Activated T-cell treated with anti-CD3 and anti-CD28 coated beads, Interleukin-2, amount 50 U/mL, for 72 hours (primary cell): Measurements from ENCODE around the gene PPP1R14B. TPM values are rescaled to one million over a fixed set of nuclear protein-coding genes. Genes with fewer than 3 reads are reported as not detected.

Experiments
- ATAC-seq, 2 donors: fragments of 150-1000 bp; cut with Tn5 transposase; replicated peaks in 1 of 2; 2 replicates each; pipeline ENCODE4 v1.10.0; 2021; ENCODE audit warnings: moderate library complexity in 2 of 2, mild to moderate bottlenecking in 1 of 2
- DNase-seq, 2 donors: peaks; one replicate each; pipeline ENCODE4 v3.0.0; 2021 to 2022; ENCODE audit warnings: mixed read lengths in 1 of 2
- H3K27ac Mint-ChIP-seq: one replicate; pipeline ENCODE4 v1.8.0; 2022; ENCODE audit warnings: mild to moderate bottlenecking, moderate library complexity, mixed read lengths
- H3K27me3 Mint-ChIP-seq: one replicate; pipeline ENCODE4 v1.8.0; 2022; ENCODE audit warnings: low read depth, mixed read lengths
- H3K36me3 Mint-ChIP-seq, 2 donors: one replicate each; pipeline ENCODE4 v1.8.0; 2022; ENCODE audit warnings: mixed read lengths in 2 of 2, mild to moderate bottlenecking in 1 of 2; ENCODE audit not compliant: insufficient read depth in 2 of 2
- H3K4me1 Mint-ChIP-seq: one replicate; pipeline ENCODE4 v1.8.0; 2022; ENCODE audit warnings: low read depth, mixed read lengths
- H3K4me3 Mint-ChIP-seq, 2 donors: one replicate each; pipeline ENCODE4 v1.8.0; 2022; ENCODE audit warnings: mild to moderate bottlenecking in 2 of 2, mixed read lengths in 2 of 2, moderate library complexity in 2 of 2
- H3K9me3 Mint-ChIP-seq, 2 donors: one replicate each; pipeline ENCODE4 v1.8.0; 2022; ENCODE audit warnings: mixed read lengths in 2 of 2
- total RNA-seq, 2 donors: library from RNA; stranded (reverse); gene quantifications; one replicate each; pipeline ENCODE4 v1.2.3, GENCODE V29; 2022

Gene PPP1R14B
- total RNA-seq, 2 donors from 2014 or later: 121 to 149 TPM

DNA sequence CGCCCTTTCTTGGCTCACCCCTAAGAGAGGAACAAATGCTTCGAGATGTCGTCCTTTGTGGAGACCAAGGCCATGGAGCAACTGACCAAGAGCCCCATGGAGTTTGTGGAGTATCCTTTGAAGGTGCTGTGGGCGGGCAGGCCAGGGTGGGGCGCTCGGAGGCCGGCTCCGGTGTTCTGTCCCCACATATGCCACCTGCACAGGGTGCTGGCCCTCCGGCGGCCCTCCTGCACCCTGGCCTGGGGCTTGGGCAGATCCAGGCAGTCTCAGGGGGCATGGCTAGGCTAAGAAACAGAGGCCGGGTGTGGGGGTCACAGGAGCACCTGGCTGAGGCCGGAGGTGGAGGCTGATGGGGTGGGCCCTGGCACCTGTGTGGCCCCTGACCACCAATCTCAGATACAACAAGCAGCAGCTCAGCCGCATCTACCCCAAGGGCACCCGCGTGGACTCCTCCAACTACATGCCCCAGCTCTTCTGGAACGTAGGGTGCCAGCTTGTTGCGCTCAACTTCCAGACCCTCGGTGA is 14.9 kb upstream of the PPP1R14B start:
- H3K36me3 Mint-ChIP-seq: peaks cover 2 to 3% of the 10 kb centered on the region in 2 donors
- H3K4me3 Mint-ChIP-seq: no peak overlapping the region
- no peak overlapping the region for H3K27ac Mint-ChIP-seq
- no peaks in the 10 kb centered on the region for H3K27me3 Mint-ChIP-seq
- DNase-seq (no peak), ATAC-seq (no peak)
- no peaks in the 10 kb centered on the region for H3K9me3 Mint-ChIP-seq
- H3K4me1 Mint-ChIP-seq: peaks cover 12% of the 10 kb centered on the region

DNA sequence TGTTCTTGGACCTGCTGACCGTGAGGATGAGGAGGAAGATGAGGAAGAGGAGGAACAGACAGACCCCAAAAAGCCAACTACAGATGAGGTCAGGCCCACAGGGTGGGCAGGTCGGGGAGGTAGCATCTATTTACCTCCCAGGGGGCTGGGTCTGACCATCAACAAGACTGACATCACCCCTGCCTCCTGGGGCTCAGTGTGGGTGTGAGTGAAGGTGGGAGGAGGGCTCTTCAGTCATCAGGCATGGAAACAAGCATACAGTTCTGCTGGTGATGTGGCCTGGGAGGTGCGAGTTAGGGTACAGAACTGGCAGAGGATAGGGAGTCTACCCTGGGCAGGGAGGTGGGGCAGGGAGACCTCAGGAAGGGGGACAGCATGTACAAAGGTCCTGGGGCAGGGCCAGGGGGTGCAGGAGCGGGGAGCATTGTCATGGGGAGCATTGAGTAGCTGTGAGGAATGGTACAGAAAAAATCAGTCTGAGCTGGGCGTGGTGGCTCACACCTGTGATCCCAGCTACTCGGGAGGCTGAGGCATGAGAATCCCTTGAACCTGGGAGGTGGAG is 13.5 kb upstream of the PPP1R14B start:
- Mint-ChIP-seq H3K27me3 (no peaks in the 10 kb centered on the region), H3K4me3 (no peak overlapping the region), H3K9me3 (no peaks in the 10 kb centered on the region), H3K4me1 (peaks cover 12% of the 10 kb centered on the region), H3K27ac (peak overlapping the region; percentile 27), H3K36me3 (peaks cover 2 to 3% of the 10 kb centered on the region in 2 donors)
- DNase-seq (no peak), ATAC-seq (no peak)

DNA sequence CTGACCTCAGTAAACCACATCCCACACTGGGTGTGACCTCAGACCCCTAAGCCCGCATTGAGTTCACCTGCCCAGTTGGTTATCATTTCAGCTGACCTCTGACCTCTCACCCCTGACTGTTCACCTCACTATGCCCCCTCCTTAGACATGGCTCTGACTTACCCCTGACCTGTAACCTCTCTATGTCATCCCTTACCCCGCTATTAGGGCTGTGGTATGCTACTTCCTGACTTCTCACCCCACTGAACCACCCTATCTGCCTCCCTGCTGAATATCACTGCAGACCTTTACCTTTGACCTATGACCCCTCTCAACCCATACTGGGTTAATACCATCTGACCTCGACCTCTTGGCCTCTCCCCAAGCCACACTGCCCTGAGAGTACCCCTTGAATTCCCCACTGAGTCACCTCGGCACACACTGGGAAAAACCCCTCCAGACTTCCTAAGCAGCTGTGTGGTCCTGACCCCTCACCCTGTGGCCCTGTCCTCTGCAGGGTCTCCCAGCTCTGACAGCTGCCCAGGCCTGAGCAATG is 12.9 kb upstream of the PPP1R14B start:
- Mint-ChIP-seq H3K27me3 (no peaks in the 10 kb centered on the region), H3K4me3 (no peak overlapping the region), H3K36me3 (peaks cover 2 to 3% of the 10 kb centered on the region in 2 donors), H3K4me1 (peaks cover 12% of the 10 kb centered on the region), H3K27ac (peak overlapping the region; percentile 27), H3K9me3 (no peaks in the 10 kb centered on the region)
- ATAC-seq: peak; percentile 25 to 37
- DNase-seq: no peak

DNA sequence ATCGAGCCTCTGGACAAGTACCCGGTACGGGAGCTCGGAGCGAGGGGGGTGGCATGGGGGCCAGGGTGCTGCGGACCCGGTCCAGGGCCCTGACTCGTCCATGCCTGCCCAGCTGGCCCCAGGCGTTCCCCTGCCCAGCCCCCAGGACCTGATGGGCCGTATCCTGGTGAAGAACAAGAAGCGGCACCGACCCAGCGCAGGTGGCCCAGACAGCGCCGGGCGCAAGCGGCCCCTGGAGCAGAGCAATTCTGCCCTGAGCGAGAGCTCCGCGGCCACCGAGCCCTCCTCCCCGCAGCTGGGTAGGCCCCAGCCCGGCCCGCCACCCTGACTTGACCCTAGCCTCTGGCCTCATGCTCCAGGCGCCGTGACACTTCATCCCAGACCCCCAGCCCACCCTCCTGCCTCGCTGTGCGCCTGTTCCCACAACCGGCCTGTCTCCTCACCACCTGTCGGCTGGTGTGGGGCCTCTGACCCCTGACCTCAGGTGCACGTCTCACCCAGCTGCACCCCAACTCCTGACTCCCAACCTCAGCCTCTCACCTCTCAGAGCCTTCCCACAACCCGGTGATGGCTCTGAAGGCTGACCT is 12.3 kb upstream of the PPP1R14B start:
- no peak for ATAC-seq
- Mint-ChIP-seq H3K36me3 (peaks cover 2 to 3% of the 10 kb centered on the region in 2 donors), H3K4me1 (peaks cover 12% of the 10 kb centered on the region), H3K4me3 (no peak overlapping the region), H3K27me3 (no peaks in the 10 kb centered on the region), H3K9me3 (no peaks in the 10 kb centered on the region), H3K27ac (no peak overlapping the region)
- DNase-seq: no peak

GRCh38 chr11:64258356-64258755 is 11.6 kb upstream of the PPP1R14B start:
- no peak for DNase-seq
- Mint-ChIP-seq H3K36me3 (peaks cover 2 to 3% of the 10 kb centered on the region in 2 donors), H3K4me3 (no peak overlapping the region), H3K27me3 (no peaks in the 10 kb centered on the region), H3K9me3 (no peaks in the 10 kb centered on the region), H3K4me1 (peaks cover 12% of the 10 kb centered on the region), H3K27ac (no peak overlapping the region)
- no peak for ATAC-seq

DNA sequence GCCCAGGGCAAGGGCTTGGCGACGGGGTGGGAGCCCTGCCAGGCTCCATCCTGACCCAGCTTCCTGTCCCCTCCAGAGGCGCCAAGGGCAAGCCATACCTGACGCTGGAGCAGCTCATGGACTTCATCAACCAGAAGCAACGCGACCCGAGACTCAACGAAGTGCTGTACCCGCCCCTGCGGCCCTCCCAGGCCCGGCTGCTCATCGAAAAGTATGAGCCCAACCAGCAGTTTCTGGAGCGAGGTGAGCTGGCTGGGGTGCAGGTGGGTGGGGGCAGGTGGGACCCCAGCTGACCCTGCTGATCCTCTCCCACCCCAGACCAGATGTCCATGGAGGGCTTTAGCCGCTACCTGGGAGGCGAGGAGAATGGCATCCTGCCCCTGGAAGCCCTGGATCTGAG is 9.6 kb upstream of the PPP1R14B start:
- no peaks in the 10 kb centered on the region for H3K27me3 Mint-ChIP-seq
- no peak overlapping the region for H3K27ac Mint-ChIP-seq
- no peak overlapping the region for H3K4me3 Mint-ChIP-seq
- H3K36me3 Mint-ChIP-seq: peaks cover 2 to 3% of the 10 kb centered on the region in 2 donors
- no peaks in the 10 kb centered on the region for H3K9me3 Mint-ChIP-seq
- DNase-seq (no peak), ATAC-seq (no peak)
- peaks cover 21% of the 10 kb centered on the region for H3K4me1 Mint-ChIP-seq

- Mint-ChIP-seq H3K9me3 (no peaks in the 10 kb centered on the region), H3K4me3 (no peak overlapping the region), H3K27me3 (no peaks in the 10 kb centered on the region), H3K4me1 (peaks cover 26% of the 10 kb centered on the region), H3K36me3 (peaks cover 2 to 3% of the 10 kb centered on the region in 2 donors), H3K27ac (no peak overlapping the region)
- ATAC-seq: no peak
- no peak for DNase-seq
These were observed 8.7 kb upstream of the PPP1R14B start for GRCh38 chr11:64255135-64256128.

DNA sequence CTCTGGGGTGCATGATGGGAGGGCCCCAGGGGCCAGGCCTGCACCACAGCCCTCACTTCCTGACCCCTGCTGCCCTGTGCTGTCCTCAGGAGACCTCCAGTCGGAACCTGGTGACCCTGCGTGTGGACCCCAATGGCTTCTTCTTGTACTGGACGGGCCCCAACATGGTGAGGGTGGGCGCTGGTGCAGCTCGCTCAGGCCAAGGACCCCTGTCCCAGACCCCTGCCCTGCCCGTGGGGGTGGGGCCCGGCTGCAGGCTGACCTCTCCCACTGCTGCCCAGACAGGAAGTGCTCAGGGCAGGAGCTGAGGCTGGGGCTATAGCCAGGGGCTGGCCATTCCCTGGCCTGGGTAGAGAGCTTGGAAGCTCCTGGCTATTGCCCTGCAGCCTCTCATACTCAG is 7.6 kb upstream of the PPP1R14B start:
- peaks cover 26% of the 10 kb centered on the region for H3K4me1 Mint-ChIP-seq
- H3K27ac Mint-ChIP-seq: no peak overlapping the region
- H3K4me3 Mint-ChIP-seq: no peak overlapping the region
- no peaks in the 10 kb centered on the region for H3K9me3 Mint-ChIP-seq
- peaks cover 0 to 1% of the 10 kb centered on the region in 2 donors for H3K36me3 Mint-ChIP-seq
- no peaks in the 10 kb centered on the region for H3K27me3 Mint-ChIP-seq
- no peak for DNase-seq
- no peak for ATAC-seq

GRCh38 chr11:64253481-64253880 is 6.7 kb upstream of the PPP1R14B start:
- H3K9me3 Mint-ChIP-seq: no peaks in the 10 kb centered on the region
- H3K4me3 Mint-ChIP-seq: no peak overlapping the region
- peaks cover 25% of the 10 kb centered on the region for H3K4me1 Mint-ChIP-seq
- no peaks in the 10 kb centered on the region for H3K27me3 Mint-ChIP-seq
- no peak for ATAC-seq
- H3K36me3 Mint-ChIP-seq: peaks cover 0 to 1% of the 10 kb centered on the region in 2 donors
- no peak overlapping the region for H3K27ac Mint-ChIP-seq
- DNase-seq: no peak

DNA sequence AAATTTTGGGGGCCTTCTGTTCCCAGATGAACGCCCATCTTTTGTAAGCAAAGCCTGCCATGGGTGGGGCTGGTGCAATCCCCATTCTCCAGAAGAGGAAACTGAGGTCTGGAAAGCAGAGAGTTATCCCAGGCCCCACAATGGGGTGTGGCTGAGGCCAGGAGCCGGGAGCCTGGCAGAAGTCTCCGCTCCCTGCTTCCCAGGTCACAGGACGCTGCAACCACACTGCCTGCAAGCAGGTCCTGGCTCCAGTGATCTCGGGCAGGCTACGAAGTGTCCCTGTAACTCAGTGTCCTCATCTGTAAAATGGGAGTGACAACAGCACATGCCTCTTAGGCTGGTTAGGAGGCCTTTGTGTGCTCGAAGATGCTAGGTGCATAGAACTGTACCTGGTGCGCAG is 6.3 kb upstream of the PPP1R14B start:
- Mint-ChIP-seq H3K9me3 (no peaks in the 10 kb centered on the region), H3K36me3 (peaks cover 0 to 1% of the 10 kb centered on the region in 2 donors), H3K4me3 (peak overlapping the region in 1 of 2 donors; percentile 95), H3K27me3 (no peaks in the 10 kb centered on the region), H3K4me1 (peaks cover 27% of the 10 kb centered on the region), H3K27ac (no peak overlapping the region)
- ATAC-seq (no peak), DNase-seq (no peak)

GRCh38 chr11:64252003-64252872 is 5.5 kb upstream of the PPP1R14B start:
- H3K36me3 Mint-ChIP-seq: no peaks in the 10 kb centered on the region
- peak overlapping the region; percentile 80 for H3K27ac Mint-ChIP-seq
- no peaks in the 10 kb centered on the region for H3K9me3 Mint-ChIP-seq
- peak overlapping the region; percentile 95 for H3K4me3 Mint-ChIP-seq
- DNase-seq (peak in 1 of 2 donors; percentile 22), ATAC-seq (no peak)
- peaks cover 32% of the 10 kb centered on the region for H3K4me1 Mint-ChIP-seq
- no peaks in the 10 kb centered on the region for H3K27me3 Mint-ChIP-seq

DNA sequence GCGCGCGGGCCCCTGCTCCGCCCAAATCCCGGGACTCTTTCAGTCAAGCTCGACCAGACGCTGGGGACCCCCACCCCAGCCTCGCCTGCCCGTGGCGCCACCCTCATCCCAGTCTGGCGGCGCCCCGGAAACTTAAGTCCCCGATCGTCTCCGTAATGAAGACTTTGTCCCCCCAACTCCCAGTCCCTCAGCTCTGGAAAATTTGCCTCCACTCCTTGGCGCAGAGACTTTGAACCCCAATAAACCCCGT is 4.9 kb upstream of the PPP1R14B start:
- ATAC-seq (no peak), DNase-seq (no peak)
- peaks cover 32% of the 10 kb centered on the region for H3K4me1 Mint-ChIP-seq
- H3K27ac Mint-ChIP-seq: peak overlapping the region; percentile 80
- H3K4me3 Mint-ChIP-seq: peak overlapping the region; percentile 95
- no peaks in the 10 kb centered on the region for H3K27me3 Mint-ChIP-seq
- H3K9me3 Mint-ChIP-seq: no peaks in the 10 kb centered on the region
- no peaks in the 10 kb centered on the region for H3K36me3 Mint-ChIP-seq
